Measurements from ENCODE around the gene STX1A. TPM values are rescaled to one million over a fixed set of nuclear protein-coding genes. Genes with fewer than 3 reads are reported as not detected.

The STX1A gene
- total RNA-seq, 2 donors from 2014 or later = 2.6 TPM

GRCh38 chr7:73703225-73703624, 16.2 kb downstream of the STX1A start:
- DNase-seq (ENCODE audit: low spot score) = no peak
- Histone ChIP-seq H3K4me3 (no peak overlapping the region), H3K36me3 (no peaks in the 10 kb centered on the region)

GRCh38 chr7:73702665-73703064, 16.8 kb downstream of the STX1A start:
- Histone ChIP-seq H3K27ac (no peak overlapping the region), H3K36me3 (peaks cover 2% of the 10 kb centered on the region), H3K9me3 (no peaks in the 10 kb centered on the region), H3K4me3 (no peak overlapping the region), H3K27me3 (no peaks in the 10 kb centered on the region), H3K4me1 (peaks cover 0 to 9% of the 10 kb centered on the region in 2 donors)
- TF ChIP-seq CTCF (IDR thresholded peaks at IDR 0.05) = no peak
- DNase-seq (ENCODE audit: low spot score) = no peak

More at GRCh38 chr7:73703225-73703624, 16.2 kb downstream of the STX1A start:
- Histone ChIP-seq H3K9me3 (no peaks in the 10 kb centered on the region), H3K4me1 (peaks cover 0 to 9% of the 10 kb centered on the region in 2 donors), H3K27me3 (no peaks in the 10 kb centered on the region), H3K27ac (no peak overlapping the region)
- TF ChIP-seq CTCF (IDR thresholded peaks at IDR 0.05) = no peak

GRCh38 chr7:73702226-73702625, 17.2 kb downstream of the STX1A start:
- H3K27ac ChIP-seq = no peak overlapping the region
- no peak for TF ChIP-seq CTCF (IDR thresholded peaks at IDR 0.05)
- H3K4me1 ChIP-seq = peaks cover 0 to 9% of the 10 kb centered on the region in 2 donors
- H3K4me3 ChIP-seq = no peak overlapping the region
- peaks cover 7% of the 10 kb centered on the region for H3K36me3 ChIP-seq
- no peaks in the 10 kb centered on the region for H3K27me3 ChIP-seq
- H3K9me3 ChIP-seq = no peaks in the 10 kb centered on the region
- no peak for DNase-seq (ENCODE audit: low spot score)

- no peak for DNase-seq (ENCODE audit: low spot score)
- no peaks in the 10 kb centered on the region for H3K27me3 ChIP-seq
- H3K4me3 ChIP-seq = no peak overlapping the region
- no peaks in the 10 kb centered on the region for H3K9me3 ChIP-seq
- peak; percentile 17 to 44 for TF ChIP-seq CTCF (IDR thresholded peaks at IDR 0.05)
- no peak overlapping the region for H3K27ac ChIP-seq
- peaks cover 0 to 9% of the 10 kb centered on the region in 2 donors for H3K4me1 ChIP-seq
- peaks cover 11% of the 10 kb centered on the region for H3K36me3 ChIP-seq
These were observed 18.0 kb downstream of the STX1A start for GRCh38 chr7:73701357-73701995.

DNA sequence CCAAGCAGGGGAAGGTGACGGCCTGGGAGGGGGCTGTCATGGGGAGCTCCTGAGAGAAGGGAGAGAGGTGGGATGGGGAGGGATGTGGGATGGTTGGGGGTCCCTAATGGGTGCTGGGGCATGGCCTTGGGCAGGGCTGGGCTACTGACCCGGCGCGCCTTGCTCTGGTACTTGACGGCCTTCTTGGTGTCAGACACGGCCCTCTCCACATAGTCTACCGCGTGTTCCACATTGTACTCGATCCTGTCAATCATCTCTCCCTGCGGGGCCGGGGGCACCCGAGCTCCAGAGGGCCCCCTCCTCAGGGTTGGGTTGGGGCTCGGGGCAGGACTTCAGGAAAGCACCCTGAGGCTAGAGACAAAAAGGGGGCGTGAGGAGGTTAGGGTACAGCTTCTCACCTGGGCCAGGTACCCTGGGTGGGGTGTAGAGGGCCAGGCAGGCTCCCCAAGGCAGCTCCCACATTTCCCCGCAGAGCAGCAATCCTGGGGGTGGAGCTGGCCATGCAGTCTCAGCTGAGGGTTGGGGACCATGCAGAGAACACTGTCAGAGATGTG, 18.8 kb downstream of the STX1A start:
- no peaks in the 10 kb centered on the region for H3K27me3 ChIP-seq
- no peaks in the 10 kb centered on the region for H3K9me3 ChIP-seq
- H3K4me1 ChIP-seq = peaks cover 0 to 9% of the 10 kb centered on the region in 2 donors
- DNase-seq (ENCODE audit: low spot score) = no peak
- no peak for TF ChIP-seq CTCF (IDR thresholded peaks at IDR 0.05)
- H3K36me3 ChIP-seq = peaks cover 18% of the 10 kb centered on the region
- H3K4me3 ChIP-seq = no peak overlapping the region
- H3K27ac ChIP-seq = no peak overlapping the region

GRCh38 chr7:73700069-73700423, 19.4 kb downstream of the STX1A start:
- no peaks in the 10 kb centered on the region for H3K27me3 ChIP-seq
- peaks cover 0 to 9% of the 10 kb centered on the region in 2 donors for H3K4me1 ChIP-seq
- no peak overlapping the region for H3K4me3 ChIP-seq
- no peaks in the 10 kb centered on the region for H3K9me3 ChIP-seq
- H3K36me3 ChIP-seq = peaks cover 18% of the 10 kb centered on the region
- DNase-seq (ENCODE audit: low spot score) = no peak
- TF ChIP-seq CTCF (IDR thresholded peaks at IDR 0.05) = no peak
- H3K27ac ChIP-seq = no peak overlapping the region

Measured in right atrium auricular region (tissue), 2 donors.